Activated CD4-positive, alpha-beta memory T cell treated with anti-CD3 and anti-CD28 coated beads for 36 hours (primary cell): Measurements from ENCODE around the gene SDC4. TPM values are rescaled to one million over a fixed set of nuclear protein-coding genes. Genes with fewer than 3 reads are reported as not detected.

Source experiments
- CTCF ChIA-PET: fragments of 350-600 bp; sonication (Branson Sonifier 250); formaldehyde crosslinking; loops from one replicate; lab custom pipeline; 2021; ENCODE audit warnings: antibody characterized with exemption, inconsistent platforms; lab: Charles Lee
- POLR2A ChIA-PET: fragments of 350-600 bp; sonication (Branson Sonifier 250); formaldehyde crosslinking; loops from one replicate; lab custom pipeline; 2021; ENCODE audit warnings: antibody characterized with exemption; lab: Charles Lee
- DNase-seq: peaks from one replicate; pipeline ENCODE4 v3.0.0-alpha.2; 2020
- H3K27ac Mint-ChIP-seq: one replicate; pipeline ENCODE4 v1.8.0; 2021; ENCODE audit warnings: mixed read lengths
- H3K27me3 Mint-ChIP-seq: one replicate; pipeline ENCODE4 v1.8.0; 2021; ENCODE audit warnings: mixed read lengths
- H3K36me3 Mint-ChIP-seq: one replicate; pipeline ENCODE4 v1.8.0; 2021; ENCODE audit warnings: mixed read lengths
- H3K4me1 Mint-ChIP-seq: one replicate; pipeline ENCODE4 v1.8.0; 2021; ENCODE audit warnings: low read depth, mixed read lengths
- H3K4me3 Mint-ChIP-seq: one replicate; pipeline ENCODE4 v1.8.0; 2021; ENCODE audit warnings: mild to moderate bottlenecking, mixed read lengths
- H3K9me3 Mint-ChIP-seq: one replicate; pipeline ENCODE4 v1.8.0; 2021; ENCODE audit warnings: mixed read lengths
- intact Hi-C: fragments of 100-400 bp; cut with micrococcal nuclease; formaldehyde crosslinking; loops from one replicate; pipeline ENCODE4 v1.15.1; 2023
- total RNA-seq, 2 experiments: library from RNA; stranded (reverse); gene quantifications; one replicate each; pipeline ENCODE4 v1.2.3, GENCODE V29; 2021

SDC4 gene
- total RNA-seq, 2 experiments from 2014 or later, result 67.8 to 69.8 TPM

DNA sequence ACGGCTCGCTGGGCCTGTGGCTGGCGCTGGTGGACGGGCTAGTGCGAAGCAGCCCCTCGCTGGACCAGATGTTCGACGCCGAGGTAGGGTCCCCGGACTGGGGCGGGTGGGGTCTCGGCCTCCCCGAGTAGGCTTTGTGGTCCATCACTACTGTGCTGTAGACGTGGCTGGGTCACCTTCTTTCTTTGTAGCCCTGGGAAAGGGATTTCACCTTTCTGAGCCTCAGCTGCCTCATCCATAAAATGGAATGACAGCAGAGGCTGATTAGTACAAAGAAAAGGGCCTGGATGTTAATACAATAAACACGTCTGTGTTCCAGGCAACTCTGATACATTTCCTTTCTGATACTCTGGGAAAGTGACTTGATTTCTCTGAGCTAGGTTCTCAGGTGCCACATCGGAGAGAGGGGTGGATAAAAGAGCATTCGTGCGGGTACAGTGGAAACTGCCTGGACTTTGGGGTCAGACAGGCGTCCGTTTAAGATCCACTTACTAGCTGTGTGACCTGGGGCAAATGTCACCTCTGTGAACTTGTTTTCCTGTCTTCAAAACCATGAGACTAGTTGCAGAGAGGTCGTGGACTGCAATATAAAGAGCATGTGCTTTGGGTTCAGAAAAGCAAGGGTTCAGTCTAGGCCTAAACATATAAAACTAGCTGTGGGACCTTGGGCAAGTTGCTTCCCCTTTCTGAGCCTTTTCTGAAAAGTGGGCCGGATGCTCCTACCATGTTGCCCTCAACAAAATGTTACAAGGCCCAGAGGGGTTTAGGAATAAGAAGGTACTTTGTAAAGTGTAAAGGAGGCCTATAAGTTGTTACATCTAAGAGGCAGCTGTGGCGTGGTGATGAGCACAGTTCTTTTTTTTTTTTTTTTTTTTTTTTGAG is 15.6 kb upstream of the SDC4 start:
- peaks cover 17% of the 10 kb centered on the region for H3K36me3 Mint-ChIP-seq
- H3K4me3 Mint-ChIP-seq, result peak overlapping the region; percentile 96
- H3K4me1 Mint-ChIP-seq, result peaks cover 48% of the 10 kb centered on the region
- intact Hi-C loops, result loop anchor here (1.0 to 5.0 kb wide), 5 partner anchors 9 to 428 kb away; partner anchors contain the start of genes DNTTIP1, PIGT, SDC4 and WFDC3
- no peaks in the 10 kb centered on the region for H3K9me3 Mint-ChIP-seq
- CTCF ChIA-PET, result interaction anchor here (0.7 to 21.4 kb wide), 31 partner anchors 9 to 607 kb away, joined by 3 to 503 read pairs (median 5); partner anchors contain the start of genes DNTTIP1, PIGT, SDC4 and TP53TG5
- POLR2A ChIA-PET, result interaction anchor here (0.8 to 3.2 kb wide), 8 partner anchors 8 to 73 kb away, joined by 3 to 19 read pairs (median 10); partner anchors contain the start of genes PIGT and SDC4
- no peak for DNase-seq
- H3K27me3 Mint-ChIP-seq, result no peaks in the 10 kb centered on the region
- peak overlapping the region; percentile 94 for H3K27ac Mint-ChIP-seq

DNA sequence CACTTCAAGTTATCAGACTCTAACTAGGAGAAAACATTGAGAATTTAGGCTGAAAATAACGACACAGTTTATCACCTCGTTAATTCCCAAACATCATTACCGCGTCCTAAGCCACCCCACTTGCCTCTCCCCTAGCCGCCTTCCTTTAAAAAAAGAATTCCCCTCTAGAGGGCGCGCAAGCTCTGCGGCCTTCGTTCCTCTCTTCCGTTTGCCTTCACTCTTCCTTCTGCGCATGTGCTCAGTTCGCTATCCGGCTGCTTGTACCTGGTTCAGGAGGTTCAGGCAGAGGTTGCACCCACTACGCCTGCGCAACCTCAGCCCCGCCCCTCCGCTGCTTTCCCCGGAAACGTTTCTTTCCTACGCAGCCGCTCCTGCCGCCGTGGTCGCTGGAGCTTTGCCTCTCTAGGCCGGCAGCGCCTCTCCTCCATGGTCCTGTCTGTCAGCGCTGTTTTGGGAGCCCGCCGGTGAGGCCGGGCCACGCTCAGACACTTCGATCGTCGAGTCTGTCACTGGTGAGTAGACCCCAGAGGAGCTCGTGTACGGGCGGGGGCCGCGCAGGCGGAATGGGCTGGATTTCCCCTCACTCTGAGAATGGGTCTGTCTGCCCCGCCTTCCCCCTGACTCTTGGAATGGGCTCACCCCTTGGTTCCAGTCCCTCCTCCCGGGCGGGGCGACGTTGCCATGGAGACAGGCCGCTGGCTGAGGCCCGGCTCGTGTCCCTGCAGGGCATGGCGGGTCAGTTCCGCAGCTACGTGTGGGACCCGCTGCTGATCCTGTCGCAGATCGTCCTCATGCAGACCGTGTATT is 14.8 kb upstream of the SDC4 start, which contains the start of gene SYS1:
TSS of gene SYS1 (plus strand) at position 353 of the 807 bp plus-strand sequence. CDS start at position 729, 376 bp downstream.
- peak within 1 kb of the TSS; percentile 94 for H3K27ac Mint-ChIP-seq
- peak; percentile 99 for DNase-seq
- CTCF ChIA-PET, result interaction anchor here (0.7 to 21.4 kb wide), 34 partner anchors 9 to 608 kb away, joined by 3 to 503 read pairs (median 5); partner anchors contain the start of genes DNTTIP1, PIGT, SDC4 and TP53TG5
- peaks cover 46% of the 10 kb centered on the region for H3K4me1 Mint-ChIP-seq
- H3K36me3 Mint-ChIP-seq, result peaks cover 15% of the 10 kb centered on the region
- POLR2A ChIA-PET, result interaction anchor here (0.5 to 3.2 kb wide), 11 partner anchors 9 to 381 kb away, joined by 3 to 19 read pairs (median 7); partner anchors contain the start of genes PIGT and SDC4
- intact Hi-C loops, result loop anchor here (1.0 to 5.0 kb wide), 6 partner anchors 10 to 429 kb away; partner anchors contain the start of genes DNTTIP1, PIGT, SDC4 and WFDC3
- H3K9me3 Mint-ChIP-seq, result no peaks in the 10 kb centered on the region
- no peaks in the 10 kb centered on the region for H3K27me3 Mint-ChIP-seq
- H3K4me3 Mint-ChIP-seq, result peak within 1 kb of the TSS; percentile 96

DNA sequence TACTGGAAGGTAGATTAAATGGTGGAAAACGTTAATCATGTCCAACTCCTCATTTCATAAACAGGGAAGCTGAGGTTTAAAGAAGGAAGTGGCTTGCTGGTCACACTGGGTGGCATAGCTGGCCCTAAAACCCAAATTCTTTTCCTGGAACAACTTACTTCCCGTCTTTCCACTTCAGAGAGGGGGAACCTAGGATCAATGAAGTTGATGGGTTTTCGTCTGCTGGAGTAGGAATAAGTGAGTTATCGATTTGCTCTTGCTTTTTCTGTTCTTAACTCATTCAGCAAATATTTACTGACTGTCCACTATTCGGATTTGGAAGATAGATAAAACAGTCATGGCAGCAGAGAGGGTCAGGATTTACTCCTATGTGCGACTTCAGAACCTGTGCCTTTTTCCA is 13.6 kb upstream of the SDC4 start:
- Mint-ChIP-seq H3K9me3 (no peaks in the 10 kb centered on the region), H3K36me3 (peaks cover 9% of the 10 kb centered on the region), H3K27me3 (no peaks in the 10 kb centered on the region), H3K4me3 (no peak overlapping the region), H3K4me1 (peaks cover 44% of the 10 kb centered on the region), H3K27ac (no peak overlapping the region)
- POLR2A ChIA-PET, result interaction anchor here (2.1 to 3.2 kb wide), 3 partner anchors 12 to 51 kb away, joined by 7 to 19 read pairs (median 16); partner anchors contain the start of gene SDC4
- DNase-seq, result no peak
- CTCF ChIA-PET, result interaction anchor here (1.1 to 21.4 kb wide), 9 partner anchors 13 to 409 kb away, joined by 4 to 503 read pairs (median 16); partner anchors contain the start of genes PIGT and TP53TG5
- intact Hi-C loops, result loop anchor here (1.0 to 5.0 kb wide), 4 partner anchors 13 to 431 kb away; partner anchors contain the start of genes DNTTIP1, SDC4 and WFDC3

DNA sequence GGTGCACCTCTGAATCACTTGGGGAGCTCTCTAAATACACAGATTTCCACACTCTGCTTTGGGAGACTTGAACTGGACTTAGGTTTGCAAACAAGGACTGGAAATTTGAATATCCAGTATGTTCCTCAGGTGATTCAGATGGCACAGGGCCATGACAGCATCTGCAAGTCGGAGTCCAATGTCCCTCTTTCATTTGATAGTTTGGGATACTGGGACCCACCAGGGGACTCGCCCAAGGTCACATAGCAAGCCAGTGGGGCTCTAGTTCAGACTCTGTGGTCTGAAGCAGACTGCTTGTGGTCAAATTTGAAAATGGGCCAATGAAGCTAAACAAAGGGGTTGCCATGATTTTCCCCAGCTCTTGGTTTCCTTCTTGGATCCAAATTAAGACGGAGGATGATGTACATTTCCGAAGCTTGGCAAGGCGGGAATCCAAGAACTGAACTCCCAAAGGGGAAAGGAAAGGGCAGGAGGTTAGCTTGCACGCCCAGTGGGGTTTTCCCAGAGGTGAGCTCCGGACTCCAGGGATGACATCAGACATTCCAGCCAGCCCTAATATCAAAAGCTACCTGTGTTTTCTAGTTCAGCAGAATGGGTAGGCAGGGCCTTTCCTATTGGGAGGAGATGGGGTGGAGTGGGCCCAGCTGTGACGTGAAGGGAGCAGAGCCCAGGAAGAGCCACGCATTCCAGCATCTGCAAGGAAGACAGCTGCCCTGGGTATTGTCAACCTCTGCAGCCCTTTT is 11.4 kb upstream of the SDC4 start:
- H3K4me1 Mint-ChIP-seq, result peaks cover 45% of the 10 kb centered on the region
- no peak overlapping the region for H3K4me3 Mint-ChIP-seq
- ChIA-PET POLR2A (no interaction called here), CTCF (interaction anchor here (1.0 to 10.0 kb wide), 8 partner anchors 11 to 412 kb away, joined by 3 to 175 read pairs (median 4); partner anchors contain the start of genes SDC4 and TP53TG5)
- no peak overlapping the region for H3K27ac Mint-ChIP-seq
- no peaks in the 10 kb centered on the region for H3K27me3 Mint-ChIP-seq
- intact Hi-C loops, result loop anchor here (5.0 kb wide), 1 partner anchor 433 kb away; the partner anchor contains the start of genes DNTTIP1 and WFDC3
- no peak for DNase-seq
- H3K36me3 Mint-ChIP-seq, result peaks cover 3% of the 10 kb centered on the region
- no peaks in the 10 kb centered on the region for H3K9me3 Mint-ChIP-seq

DNA sequence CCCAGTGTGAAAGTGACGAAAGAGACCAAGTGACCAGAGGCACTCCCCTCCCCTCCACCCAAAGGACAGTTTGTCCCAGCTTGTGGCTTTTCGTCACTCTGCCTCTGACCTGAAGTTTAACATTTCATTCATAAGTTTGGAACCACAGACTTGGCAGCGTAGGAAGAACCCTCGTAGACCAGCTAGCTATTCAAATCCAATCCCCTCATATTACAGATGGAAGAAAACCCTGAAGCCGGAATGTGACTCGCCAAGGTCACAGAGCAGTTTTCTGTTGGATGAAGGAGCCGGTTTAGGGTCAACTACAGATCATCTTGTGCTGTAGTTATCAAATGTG is 10.8 kb upstream of the SDC4 start:
- Mint-ChIP-seq H3K36me3 (peaks cover 3% of the 10 kb centered on the region), H3K4me1 (peaks cover 48% of the 10 kb centered on the region), H3K27ac (no peak overlapping the region), H3K4me3 (no peak overlapping the region), H3K9me3 (no peaks in the 10 kb centered on the region), H3K27me3 (no peaks in the 10 kb centered on the region)
- ChIA-PET CTCF (interaction anchor here (1.0 to 10.0 kb wide), 7 partner anchors 11 to 413 kb away, joined by 3 to 175 read pairs (median 5); partner anchors contain the start of genes SDC4 and TP53TG5), POLR2A (no interaction called here)
- DNase-seq, result no peak
- intact Hi-C loops, result no loop called here

DNA sequence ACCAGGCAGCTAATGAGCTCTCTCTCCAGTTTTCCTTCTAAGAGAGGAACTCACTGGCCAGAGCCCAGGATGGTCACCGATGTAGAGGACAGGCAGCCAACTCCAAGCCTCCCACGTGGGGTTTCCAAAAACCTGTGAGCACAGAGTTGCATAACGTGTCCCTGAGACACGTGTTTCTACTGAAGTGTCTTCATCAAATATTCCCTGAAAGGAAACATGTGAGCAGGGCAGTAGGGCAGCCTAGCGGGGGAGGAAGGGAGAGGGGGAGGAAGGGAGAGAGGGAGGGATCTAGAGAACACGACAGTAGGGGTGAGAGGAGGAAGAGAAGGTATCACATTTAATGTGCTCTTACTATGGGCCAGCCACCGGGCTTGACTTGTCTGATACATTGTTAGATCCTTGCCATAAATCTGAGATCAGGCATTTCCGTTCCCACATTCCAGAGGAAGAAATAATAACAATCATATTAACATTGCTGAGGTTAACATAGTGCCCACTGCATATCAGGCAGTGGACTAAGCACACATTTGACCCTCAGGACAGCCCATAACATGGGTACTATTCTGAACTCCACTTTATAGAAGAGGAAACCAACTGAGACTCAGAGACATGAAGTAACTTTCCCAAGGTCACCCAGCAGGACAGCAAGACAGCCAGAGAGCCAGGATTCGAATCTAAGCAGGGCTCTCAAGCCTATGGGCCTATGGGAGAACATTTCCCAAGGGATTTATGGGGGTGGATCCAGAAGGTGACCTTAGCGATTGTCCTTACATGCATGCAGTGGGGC is 10.3 kb upstream of the SDC4 start:
- Mint-ChIP-seq H3K4me1 (peaks cover 49% of the 10 kb centered on the region), H3K9me3 (no peaks in the 10 kb centered on the region), H3K4me3 (no peak overlapping the region), H3K27ac (no peak overlapping the region), H3K27me3 (no peaks in the 10 kb centered on the region), H3K36me3 (no peaks in the 10 kb centered on the region)
- intact Hi-C loops, result no loop called here
- peak; percentile 22 for DNase-seq
- ChIA-PET CTCF (interaction anchor here (1.2 to 10.0 kb wide), 7 partner anchors 16 to 413 kb away, joined by 3 to 175 read pairs (median 8); partner anchors contain the start of genes PIGT and TP53TG5), POLR2A (no interaction called here)

DNA sequence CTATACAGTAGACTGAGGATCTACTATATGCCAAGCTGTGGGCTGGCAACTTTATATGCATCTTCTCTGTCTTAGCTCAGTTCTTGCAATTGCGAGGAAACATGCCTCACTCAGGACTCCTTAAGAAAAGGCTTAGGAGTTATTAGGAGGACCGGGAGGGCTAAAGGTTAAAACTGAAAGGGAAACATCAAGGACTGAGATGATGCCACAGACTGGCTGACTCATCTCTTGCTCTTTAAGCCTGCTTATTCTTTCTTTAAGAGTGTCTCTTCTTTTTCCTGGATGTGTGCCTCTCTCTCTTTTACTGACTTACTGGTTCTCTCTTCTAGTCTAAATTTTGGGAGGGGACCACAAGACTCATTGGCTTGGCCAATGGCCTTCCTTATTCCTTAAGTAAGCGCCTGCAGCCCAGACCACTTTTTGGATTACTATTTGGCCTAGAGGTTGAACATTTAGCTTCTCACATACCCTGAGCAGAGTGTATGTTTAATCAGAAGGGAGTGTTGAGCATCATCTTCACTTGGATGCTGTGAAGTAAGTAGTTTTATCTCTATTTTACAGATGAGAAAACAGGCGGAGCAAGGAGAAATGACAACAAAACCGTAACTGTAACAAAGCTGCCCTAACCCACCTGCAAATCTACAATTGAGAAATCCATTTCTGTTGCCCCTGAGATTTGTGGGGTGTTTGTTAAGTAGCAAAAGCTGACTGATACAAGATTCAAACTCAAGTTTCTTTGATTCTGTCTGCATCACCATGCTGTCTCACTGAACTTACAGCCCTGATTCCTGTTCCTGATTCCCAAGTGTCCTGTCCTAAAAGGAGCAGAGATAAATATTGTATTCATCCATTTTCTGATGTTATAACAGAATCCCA is 7.2 kb upstream of the SDC4 start:
- peak; percentile 39 for DNase-seq
- peak overlapping the region; percentile 88 for H3K27ac Mint-ChIP-seq
- intact Hi-C loops, result loop anchor here (1.0 kb wide), 1 partner anchor 9 kb away; no protein-coding TSS in a partner anchor
- no peaks in the 10 kb centered on the region for H3K9me3 Mint-ChIP-seq
- ChIA-PET CTCF (interaction anchor here (1.1 to 4.0 kb wide), 8 partner anchors 8 to 95 kb away, joined by 3 to 29 read pairs (median 6); partner anchors contain the start of genes PIGT and SYS1), POLR2A (interaction anchor here (0.9 to 2.1 kb wide), 2 partner anchors 8 to 18 kb away, joined by 4 to 8 read pairs; no protein-coding TSS in a partner anchor)
- peak overlapping the region; percentile 54 for H3K4me3 Mint-ChIP-seq
- H3K27me3 Mint-ChIP-seq, result no peaks in the 10 kb centered on the region
- H3K36me3 Mint-ChIP-seq, result no peaks in the 10 kb centered on the region
- H3K4me1 Mint-ChIP-seq, result peaks cover 50% of the 10 kb centered on the region

DNA sequence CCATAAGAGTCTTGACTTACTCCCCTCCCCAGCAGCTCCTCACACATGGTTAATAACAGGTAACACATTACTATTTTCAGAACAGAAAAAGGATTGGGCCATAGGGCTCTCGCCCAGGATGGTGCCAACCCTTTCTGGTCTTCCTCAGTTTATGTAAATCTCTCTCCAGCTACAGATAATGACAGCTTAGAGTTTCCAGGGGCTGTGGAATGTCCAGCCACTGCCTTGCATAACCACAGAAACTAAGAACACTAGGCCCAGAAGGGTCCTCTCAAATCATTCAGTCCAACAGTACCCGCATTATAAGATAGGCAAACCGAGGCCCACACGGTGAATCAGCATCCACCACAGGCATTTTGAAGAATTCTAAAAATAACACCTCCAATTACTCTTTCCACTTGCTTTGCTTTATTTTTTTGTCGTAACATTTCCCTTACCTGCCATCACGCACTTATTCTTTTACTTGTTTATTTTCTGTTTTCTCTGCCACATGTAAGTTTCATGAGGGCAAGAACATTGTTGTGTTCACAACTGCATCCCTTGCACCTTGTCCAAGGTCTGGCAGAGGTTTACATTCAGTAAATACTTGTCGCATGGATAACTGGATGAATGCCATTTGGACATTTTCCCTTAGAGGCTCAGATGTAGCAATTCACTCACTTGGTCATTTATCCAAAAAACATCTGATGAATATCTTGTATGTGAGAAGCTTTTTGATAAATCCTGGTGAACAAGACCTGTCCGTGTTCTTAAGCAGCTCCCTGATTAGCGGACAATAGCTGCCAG is 6.4 kb upstream of the SDC4 start:
- POLR2A ChIA-PET, result interaction anchor here (0.6 to 2.1 kb wide), 4 partner anchors 9 to 34 kb away, joined by 3 to 8 read pairs (median 4); no protein-coding TSS in a partner anchor
- intact Hi-C loops, result loop anchor here (1.0 kb wide), 1 partner anchor 8 kb away; no protein-coding TSS in a partner anchor
- peak overlapping the region; percentile 54 for H3K4me3 Mint-ChIP-seq

More for the DNA sequence above, 6.4 kb upstream of the SDC4 start:
- no peaks in the 10 kb centered on the region for H3K27me3 Mint-ChIP-seq
- peak; percentile 63 for DNase-seq
- H3K4me1 Mint-ChIP-seq, result peaks cover 50% of the 10 kb centered on the region
- H3K27ac Mint-ChIP-seq, result peak overlapping the region; percentile 88
- CTCF ChIA-PET, result interaction anchor here (1.1 to 4.0 kb wide), 8 partner anchors 8 to 96 kb away, joined by 3 to 29 read pairs (median 6); partner anchors contain the start of genes PIGT and SYS1
- H3K9me3 Mint-ChIP-seq, result no peaks in the 10 kb centered on the region
- no peaks in the 10 kb centered on the region for H3K36me3 Mint-ChIP-seq
